Measurements from ENCODE around the gene RIOX2. TPM values are rescaled to one million over a fixed set of nuclear protein-coding genes. Genes with fewer than 3 reads are reported as not detected.
A peak's percentile ranks its signal among the peaks of the same experiment; 100 is the strongest.

The RIOX2 gene
- total and polyA plus RNA-seq, 2 donors (not counting 1 experiment from before 2014, with no cell fraction given), result 23.7 to 46.1 TPM

- no peak overlapping the region for H3K9ac ChIP-seq (ENCODE audit: insufficient read depth, low read length)
- no peak for DNase-seq (ENCODE audit: low read depth in 2 of 2)
- peak overlapping the region; percentile 19 for H3K4me2 ChIP-seq (ENCODE audit: extremely low read depth, insufficient read depth, low read length)
- no peaks in the 10 kb centered on the region for H3K27me3 ChIP-seq (ENCODE audit: control insufficient read depth, insufficient read depth, low read length)
- no peaks in the 10 kb centered on the region for H3K4me1 ChIP-seq (ENCODE audit: control insufficient read depth, extremely low read depth, insufficient read depth, low read length)
- no peak overlapping the region for H2AFZ ChIP-seq (ENCODE audit: low read length)
- H3K79me2 ChIP-seq (ENCODE audit: control insufficient read depth, insufficient read depth, low read length), result peaks cover 23% of the 10 kb centered on the region
- H3K27ac ChIP-seq (ENCODE audit: insufficient read depth, low read length), result no peak overlapping the region
- TF ChIP-seq CTCF (conservative IDR thresholded peaks at IDR 0.05 in 1 of 2, IDR thresholded peaks at IDR 0.05 in 1 of 2; ENCODE audit: low read depth in 1 of 2, low read length in 2 of 2) (no peak), EZH2 (IDR thresholded peaks at IDR 0.05; ENCODE audit: low read length, missing control alignments) (no peak)
- H3K4me3 ChIP-seq (replicated peaks in 1 of 4; ENCODE audit: control extremely low read depth in 1 of 4, insufficient read depth in 1 of 4, low read depth in 3 of 4, low read length in 4 of 4), result no peak overlapping the region
- H3K9me3 ChIP-seq (ENCODE audit: control insufficient read depth, insufficient read depth, low read depth, low read length), result no peaks in the 10 kb centered on the region
- H4K20me1 ChIP-seq (ENCODE audit: control insufficient read depth, extremely low read depth, insufficient read depth, low read length), result no peaks in the 10 kb centered on the region
- H3K36me3 ChIP-seq (ENCODE audit: control insufficient read depth, insufficient read depth, low read length), result no peaks in the 10 kb centered on the region
Measured at GRCh38 chr3:97969541-97969940, 2.7 kb downstream of the RIOX2 start.

GRCh38 chr3:97968376-97968775 is 3.9 kb downstream of the RIOX2 start:
- H3K79me2 ChIP-seq (ENCODE audit: control insufficient read depth, insufficient read depth, low read length), result peaks cover 23% of the 10 kb centered on the region
- no peak overlapping the region for H3K4me3 ChIP-seq (replicated peaks in 1 of 4; ENCODE audit: control extremely low read depth in 1 of 4, insufficient read depth in 1 of 4, low read depth in 3 of 4, low read length in 4 of 4)
- H3K9me3 ChIP-seq (ENCODE audit: control insufficient read depth, insufficient read depth, low read depth, low read length), result no peaks in the 10 kb centered on the region

GRCh38 chr3:97967966-97968365 is 4.3 kb downstream of the RIOX2 start:
- Histone ChIP-seq H4K20me1 (ENCODE audit: control insufficient read depth, extremely low read depth, insufficient read depth, low read length) (no peaks in the 10 kb centered on the region), H3K36me3 (ENCODE audit: control insufficient read depth, insufficient read depth, low read length) (no peaks in the 10 kb centered on the region), H3K27ac (ENCODE audit: insufficient read depth, low read length) (no peak overlapping the region), H3K9ac (ENCODE audit: insufficient read depth, low read length) (no peak overlapping the region), H3K79me2 (ENCODE audit: control insufficient read depth, insufficient read depth, low read length) (peaks cover 23% of the 10 kb centered on the region), H3K9me3 (ENCODE audit: control insufficient read depth, insufficient read depth, low read depth, low read length) (no peaks in the 10 kb centered on the region), H3K4me1 (ENCODE audit: control insufficient read depth, extremely low read depth, insufficient read depth, low read length) (no peaks in the 10 kb centered on the region), H3K4me2 (ENCODE audit: extremely low read depth, insufficient read depth, low read length) (no peak overlapping the region), H3K4me3 (replicated peaks in 1 of 4; ENCODE audit: control extremely low read depth in 1 of 4, insufficient read depth in 1 of 4, low read depth in 3 of 4, low read length in 4 of 4) (no peak overlapping the region), H2AFZ (ENCODE audit: low read length) (no peak overlapping the region), H3K27me3 (ENCODE audit: control insufficient read depth, insufficient read depth, low read length) (no peaks in the 10 kb centered on the region)
- DNase-seq (ENCODE audit: low read depth in 2 of 2), result no peak
- TF ChIP-seq CTCF (conservative IDR thresholded peaks at IDR 0.05 in 1 of 2, IDR thresholded peaks at IDR 0.05 in 1 of 2; ENCODE audit: low read depth in 1 of 2, low read length in 2 of 2), result no peak
- TF ChIP-seq EZH2 (IDR thresholded peaks at IDR 0.05; ENCODE audit: low read length, missing control alignments), result no peak

More at GRCh38 chr3:97968376-97968775, 3.9 kb downstream of the RIOX2 start:
- H3K9ac ChIP-seq (ENCODE audit: insufficient read depth, low read length), result no peak overlapping the region
- H2AFZ ChIP-seq (ENCODE audit: low read length), result no peak overlapping the region
- TF ChIP-seq EZH2 (IDR thresholded peaks at IDR 0.05; ENCODE audit: low read length, missing control alignments), result no peak
- TF ChIP-seq CTCF (conservative IDR thresholded peaks at IDR 0.05 in 1 of 2, IDR thresholded peaks at IDR 0.05 in 1 of 2; ENCODE audit: low read depth in 1 of 2, low read length in 2 of 2), result no peak
- no peaks in the 10 kb centered on the region for H3K36me3 ChIP-seq (ENCODE audit: control insufficient read depth, insufficient read depth, low read length)
- no peak overlapping the region for H3K27ac ChIP-seq (ENCODE audit: insufficient read depth, low read length)
- DNase-seq (ENCODE audit: low read depth in 2 of 2), result no peak
- no peaks in the 10 kb centered on the region for H3K27me3 ChIP-seq (ENCODE audit: control insufficient read depth, insufficient read depth, low read length)
- H4K20me1 ChIP-seq (ENCODE audit: control insufficient read depth, extremely low read depth, insufficient read depth, low read length), result no peaks in the 10 kb centered on the region
- no peaks in the 10 kb centered on the region for H3K4me1 ChIP-seq (ENCODE audit: control insufficient read depth, extremely low read depth, insufficient read depth, low read length)
- H3K4me2 ChIP-seq (ENCODE audit: extremely low read depth, insufficient read depth, low read length), result no peak overlapping the region

All from fibroblast of lung (primary cell).